Fibroblast of skin of abdomen (primary cell): ENCODE data around the gene ACSL1.

Source experiments
- DNase-seq: peaks from one replicate; pipeline ENCODE4 v3.0.0-alpha.2; 2013

ACSL1 gene

GRCh38 chr4:184712322-184712721, 113.4 kb downstream of the ACSL1 start:
- no peak for DNase-seq

GRCh38 chr4:184706453-184706852, 119.3 kb downstream of the ACSL1 start:
- no peak for DNase-seq

GRCh38 chr4:184705692-184706091, 120.1 kb downstream of the ACSL1 start:
- DNase-seq, result no peak
